Measurements from ENCODE around the gene ADAMTS8. TPM values are rescaled to one million over a fixed set of nuclear protein-coding genes. Genes with fewer than 3 reads are reported as not detected.

The ADAMTS8 gene
- total and polyA plus RNA-seq, 2 experiments from 2014 or later, result under 0.01 to 0.10 TPM

DNA sequence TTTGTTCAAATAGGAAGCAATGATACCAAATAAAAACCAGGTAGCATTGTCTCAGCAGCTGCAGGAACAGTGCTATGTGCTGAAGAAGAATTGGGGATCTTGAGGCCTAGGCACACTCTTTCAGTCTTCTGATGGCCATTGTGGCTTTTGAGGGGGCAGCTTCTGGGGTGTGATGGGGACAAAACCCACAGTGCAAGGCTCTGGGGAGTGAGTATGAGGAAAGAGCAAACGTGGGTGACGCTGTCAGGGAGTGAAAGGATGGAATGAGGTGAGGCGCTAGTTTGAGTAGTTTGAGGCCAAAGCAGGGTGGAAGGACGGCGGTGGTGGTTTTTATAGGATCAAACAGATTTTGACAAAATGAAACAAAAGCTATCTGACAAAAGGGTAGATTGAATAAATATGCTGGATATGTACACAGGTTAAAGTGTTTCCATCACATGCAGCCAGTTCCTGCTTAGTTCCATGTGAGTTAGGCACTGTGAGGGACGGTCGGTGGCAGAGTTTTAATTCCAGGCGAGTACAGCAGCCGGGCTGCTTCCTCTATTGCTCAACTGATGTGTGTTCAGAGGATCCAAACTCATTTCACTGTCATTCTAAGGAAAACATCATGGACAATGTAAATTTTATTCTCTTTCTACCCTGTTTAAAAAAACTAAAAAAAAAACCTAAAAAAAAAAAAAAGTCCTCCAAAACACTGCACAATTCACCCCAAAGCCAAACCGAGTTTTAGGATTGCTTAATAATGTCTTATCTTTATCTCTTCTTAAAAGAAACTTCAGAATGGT, 38.9 kb upstream of the ADAMTS8 start:
- Histone ChIP-seq H3K9ac (no peak overlapping the region), H3K4me3 (no peak overlapping the region), H4K20me1 (ENCODE audit: insufficient read depth) (no peaks in the 10 kb centered on the region), H3K9me3 (ENCODE audit: low read depth) (no peaks in the 10 kb centered on the region), H3K36me3 (ENCODE audit: low read depth) (no peaks in the 10 kb centered on the region), H3K27me3 (replicated peaks; ENCODE audit: insufficient read depth) (no peaks in the 10 kb centered on the region), H3K79me2 (ENCODE audit: insufficient read depth) (no peaks in the 10 kb centered on the region), H3K4me2 (ENCODE audit: unreplicated experiment) (no peak overlapping the region), H3K9me2 (ENCODE audit: insufficient read depth) (no peaks in the 10 kb centered on the region), H3K27ac (no peak overlapping the region), H3F3A (ENCODE audit: insufficient read depth) (no peaks in the 10 kb centered on the region), H2AFZ (no peak overlapping the region), H3K4me1 (ENCODE audit: insufficient read depth) (no peaks in the 10 kb centered on the region)
- in situ Hi-C loops (cut with MboI), result no loop called here
- 94% methylated on average over 10 of the region's 10 CpGs for WGBS, 2 experiments (ENCODE audit: low coverage in 1 of 2, low lambda C conversion rate in 2 of 2, missing lambda C conversion rate in 2 of 2)
- TF ChIP-seq EZH2phosphoT487 (IDR thresholded peaks at IDR 0.05; ENCODE audit: insufficient read depth, low read depth) (no peak), EZH2 (IDR thresholded peaks at IDR 0.05; ENCODE audit: insufficient read depth, poor library complexity, severe bottlenecking) (no peak)
- DNase-seq, result no peak

- WGBS, 2 experiments (ENCODE audit: low coverage in 1 of 2, low lambda C conversion rate in 2 of 2, missing lambda C conversion rate in 2 of 2), result 96% methylated on average over 5 of the region's 5 CpGs
- Histone ChIP-seq H3K27me3 (replicated peaks; ENCODE audit: insufficient read depth) (no peaks in the 10 kb centered on the region), H2AFZ (no peak overlapping the region), H3K36me3 (ENCODE audit: low read depth) (no peaks in the 10 kb centered on the region), H3K4me2 (ENCODE audit: unreplicated experiment) (no peak overlapping the region), H3F3A (ENCODE audit: insufficient read depth) (no peaks in the 10 kb centered on the region), H4K20me1 (ENCODE audit: insufficient read depth) (no peaks in the 10 kb centered on the region), H3K9ac (no peak overlapping the region), H3K79me2 (ENCODE audit: insufficient read depth) (no peaks in the 10 kb centered on the region), H3K4me3 (no peak overlapping the region), H3K27ac (no peak overlapping the region), H3K4me1 (ENCODE audit: insufficient read depth) (no peaks in the 10 kb centered on the region), H3K9me2 (ENCODE audit: insufficient read depth) (no peaks in the 10 kb centered on the region), H3K9me3 (ENCODE audit: low read depth) (no peaks in the 10 kb centered on the region)
- DNase-seq, result peak; percentile 44
- in situ Hi-C loops (cut with MboI), result no loop called here
- no peak for TF ChIP-seq EZH2phosphoT487 (IDR thresholded peaks at IDR 0.05; ENCODE audit: insufficient read depth, low read depth)
- TF ChIP-seq EZH2 (IDR thresholded peaks at IDR 0.05; ENCODE audit: insufficient read depth, poor library complexity, severe bottlenecking), result no peak
Observed at GRCh38 chr11:130465263-130465662, 36.9 kb upstream of the ADAMTS8 start.

GRCh38 chr11:130464291-130464812, 35.9 kb upstream of the ADAMTS8 start:
- DNase-seq, result no peak
- Histone ChIP-seq H3K79me2 (ENCODE audit: insufficient read depth) (no peaks in the 10 kb centered on the region), H4K20me1 (ENCODE audit: insufficient read depth) (no peaks in the 10 kb centered on the region), H3K4me3 (no peak overlapping the region), H3K4me2 (ENCODE audit: unreplicated experiment) (no peak overlapping the region), H3K36me3 (ENCODE audit: low read depth) (no peaks in the 10 kb centered on the region), H3K27me3 (replicated peaks; ENCODE audit: insufficient read depth) (no peaks in the 10 kb centered on the region), H2AFZ (no peak overlapping the region), H3F3A (ENCODE audit: insufficient read depth) (no peaks in the 10 kb centered on the region), H3K9me3 (ENCODE audit: low read depth) (no peaks in the 10 kb centered on the region), H3K4me1 (ENCODE audit: insufficient read depth) (no peaks in the 10 kb centered on the region), H3K9me2 (ENCODE audit: insufficient read depth) (no peaks in the 10 kb centered on the region), H3K9ac (no peak overlapping the region), H3K27ac (no peak overlapping the region)
- no peak for TF ChIP-seq EZH2 (IDR thresholded peaks at IDR 0.05; ENCODE audit: insufficient read depth, poor library complexity, severe bottlenecking)
- TF ChIP-seq EZH2phosphoT487 (IDR thresholded peaks at IDR 0.05; ENCODE audit: insufficient read depth, low read depth), result no peak
- in situ Hi-C loops (cut with MboI), result no loop called here

GRCh38 chr11:130462931-130463330, 34.5 kb upstream of the ADAMTS8 start:
- TF ChIP-seq EZH2 (IDR thresholded peaks at IDR 0.05; ENCODE audit: insufficient read depth, poor library complexity, severe bottlenecking) (no peak), EZH2phosphoT487 (IDR thresholded peaks at IDR 0.05; ENCODE audit: insufficient read depth, low read depth) (no peak)
- DNase-seq, result no peak
- Histone ChIP-seq H3F3A (ENCODE audit: insufficient read depth) (no peaks in the 10 kb centered on the region), H3K9me2 (ENCODE audit: insufficient read depth) (no peaks in the 10 kb centered on the region), H3K4me2 (ENCODE audit: unreplicated experiment) (no peak overlapping the region), H2AFZ (no peak overlapping the region), H3K27me3 (replicated peaks; ENCODE audit: insufficient read depth) (no peaks in the 10 kb centered on the region), H3K36me3 (ENCODE audit: low read depth) (no peaks in the 10 kb centered on the region), H4K20me1 (ENCODE audit: insufficient read depth) (no peaks in the 10 kb centered on the region), H3K4me3 (no peak overlapping the region), H3K9ac (no peak overlapping the region), H3K27ac (no peak overlapping the region), H3K9me3 (ENCODE audit: low read depth) (no peaks in the 10 kb centered on the region), H3K4me1 (ENCODE audit: insufficient read depth) (peaks cover 5% of the 10 kb centered on the region; the same call in 1 of the 2 replicates), H3K79me2 (ENCODE audit: insufficient read depth) (no peaks in the 10 kb centered on the region)
- in situ Hi-C loops (cut with MboI), result no loop called here
- WGBS, 2 experiments (ENCODE audit: low coverage in 1 of 2, low lambda C conversion rate in 2 of 2, missing lambda C conversion rate in 2 of 2), result 86 to 90% methylated on average over 8 of the region's 8 CpGs

Measured in GM23248 (cell line).